Neural progenitor cell (in vitro differentiated cells): ENCODE results near the gene GALNT8.

Experiments used
- EZH2 ChIP-seq: fragments of 200-600 bp; sonication (generic); IDR thresholded peaks from 2 replicates; pipeline ENCODE4 v1.6.1; 2017; ENCODE audit warnings: antibody characterized with exemption, mild to moderate bottlenecking, moderate library complexity
- TF ChIP-seq, protein P1 (sequence below): fragments of 200-600 bp; sonication (generic); IDR thresholded peaks from 2 replicates; pipeline ENCODE4 v1.5.1; 2017; ENCODE audit warnings: antibody characterized with exemption, mild to moderate bottlenecking

DNA sequence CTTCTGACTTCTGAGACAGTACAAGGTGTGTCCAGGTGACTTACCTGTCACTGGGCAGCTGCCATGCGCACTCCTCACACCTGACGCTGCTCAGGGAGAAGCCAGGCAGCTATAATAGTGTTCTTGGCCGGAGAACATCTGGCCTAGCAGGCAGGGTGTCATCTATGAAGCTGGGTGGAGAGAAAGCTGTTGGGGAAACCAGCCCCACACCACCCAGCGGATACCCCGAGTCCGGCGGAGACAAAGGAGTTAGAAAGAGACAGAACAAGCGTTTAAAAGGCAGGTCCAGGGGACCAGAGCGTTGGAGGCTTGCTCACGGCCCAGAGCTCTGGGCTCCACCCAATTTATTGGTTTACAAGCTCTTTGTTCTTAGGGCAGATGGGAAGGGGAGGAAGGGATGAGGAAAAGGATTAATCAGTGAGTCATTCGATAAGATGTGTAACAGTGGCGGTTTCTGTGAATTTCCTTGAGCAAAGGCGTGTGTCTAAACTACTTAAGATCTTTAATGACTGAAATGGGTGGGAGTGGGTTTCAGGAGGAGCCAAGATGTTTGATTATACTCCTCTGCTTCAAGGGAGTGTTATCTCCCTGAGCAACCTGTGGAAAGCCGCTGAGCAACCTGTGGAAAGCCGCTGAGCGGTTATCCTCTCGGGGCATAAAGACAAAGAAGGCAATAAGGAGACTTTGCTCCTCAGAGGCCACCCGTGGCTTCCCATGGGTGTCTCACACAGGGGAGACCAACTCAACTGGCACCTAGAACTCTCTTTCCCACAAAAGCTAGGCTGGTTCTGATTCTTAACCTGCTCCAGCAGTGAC lies at the start of gene GALNT8:
- TF ChIP-seq, protein P1, sequence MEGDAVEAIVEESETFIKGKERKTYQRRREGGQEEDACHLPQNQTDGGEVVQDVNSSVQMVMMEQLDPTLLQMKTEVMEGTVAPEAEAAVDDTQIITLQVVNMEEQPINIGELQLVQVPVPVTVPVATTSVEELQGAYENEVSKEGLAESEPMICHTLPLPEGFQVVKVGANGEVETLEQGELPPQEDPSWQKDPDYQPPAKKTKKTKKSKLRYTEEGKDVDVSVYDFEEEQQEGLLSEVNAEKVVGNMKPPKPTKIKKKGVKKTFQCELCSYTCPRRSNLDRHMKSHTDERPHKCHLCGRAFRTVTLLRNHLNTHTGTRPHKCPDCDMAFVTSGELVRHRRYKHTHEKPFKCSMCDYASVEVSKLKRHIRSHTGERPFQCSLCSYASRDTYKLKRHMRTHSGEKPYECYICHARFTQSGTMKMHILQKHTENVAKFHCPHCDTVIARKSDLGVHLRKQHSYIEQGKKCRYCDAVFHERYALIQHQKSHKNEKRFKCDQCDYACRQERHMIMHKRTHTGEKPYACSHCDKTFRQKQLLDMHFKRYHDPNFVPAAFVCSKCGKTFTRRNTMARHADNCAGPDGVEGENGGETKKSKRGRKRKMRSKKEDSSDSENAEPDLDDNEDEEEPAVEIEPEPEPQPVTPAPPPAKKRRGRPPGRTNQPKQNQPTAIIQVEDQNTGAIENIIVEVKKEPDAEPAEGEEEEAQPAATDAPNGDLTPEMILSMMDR = no peak
- no peak for TF ChIP-seq EZH2
